ENCODE data around the gene RABL6. TPM values are rescaled to one million over a fixed set of nuclear protein-coding genes. Genes with fewer than 3 reads are reported as not detected.
"Not testable (repeated sequence)": the region's sequence is repeated elsewhere in the genome, so short reads cannot be mapped to it uniquely, and the experiment has no call there.

The RABL6 gene
- polyA plus RNA-seq, 4 donors: 39.9 to 78.9 (median 60.1) TPM

DNA sequence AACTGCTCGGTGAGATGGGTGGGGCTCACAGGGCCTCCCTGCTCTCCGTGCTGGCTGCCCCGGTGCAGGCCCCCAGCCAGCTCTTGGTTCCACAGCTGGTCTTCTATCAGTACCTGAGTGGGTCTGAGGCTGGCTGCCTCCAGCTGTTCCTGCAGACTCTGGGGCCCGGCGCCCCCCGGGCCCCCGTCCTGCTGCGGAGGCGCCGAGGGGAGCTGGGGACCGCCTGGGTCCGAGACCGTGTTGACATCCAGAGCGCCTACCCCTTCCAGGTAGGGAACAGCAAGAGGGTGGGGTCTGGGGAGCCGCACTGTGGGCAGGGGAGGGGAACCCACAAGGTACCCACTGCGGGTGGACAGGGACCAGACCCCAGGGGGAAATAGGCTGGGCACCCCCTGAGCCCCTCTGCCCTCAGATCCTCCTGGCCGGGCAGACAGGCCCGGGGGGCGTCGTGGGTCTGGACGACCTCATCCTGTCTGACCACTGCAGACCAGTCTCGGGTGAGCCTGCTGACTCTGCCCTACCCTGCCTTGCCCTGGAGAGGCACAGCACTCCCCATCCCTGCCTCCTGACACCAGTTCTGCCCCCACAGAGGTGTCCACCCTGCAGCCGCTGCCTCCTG, 47.2 kb downstream of the RABL6 start:
- no peak for DNase-seq (ENCODE audit: low read depth in 4 of 4, low spot score in 3 of 4)

DNA sequence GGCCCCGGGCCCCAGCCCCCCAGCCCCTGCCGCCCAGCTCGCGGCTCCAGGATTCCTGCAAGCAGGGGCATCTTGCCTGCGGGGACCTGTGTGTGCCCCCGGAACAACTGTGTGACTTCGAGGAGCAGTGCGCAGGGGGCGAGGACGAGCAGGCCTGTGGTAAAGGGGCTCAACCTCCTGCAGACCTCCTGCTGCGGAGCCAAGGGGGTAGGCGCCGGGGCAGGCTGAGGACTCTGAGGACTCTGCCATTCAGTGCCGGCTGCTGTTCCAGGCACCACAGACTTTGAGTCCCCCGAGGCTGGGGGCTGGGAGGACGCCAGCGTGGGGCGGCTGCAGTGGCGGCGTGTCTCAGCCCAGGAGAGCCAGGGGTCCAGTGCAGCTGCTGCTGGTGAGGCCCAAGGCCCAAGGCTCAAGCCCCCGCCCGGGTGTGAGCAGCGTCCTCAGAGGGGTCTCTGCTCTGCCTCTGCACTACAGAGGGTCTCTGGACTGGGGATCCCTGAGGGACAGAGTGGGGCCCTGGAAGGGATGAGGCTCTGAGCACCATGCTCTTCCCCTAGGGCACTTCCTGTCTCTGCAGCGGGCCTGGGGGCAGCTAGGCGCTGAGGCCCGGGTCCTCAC, 47.8 kb downstream of the RABL6 start:
- no peak for DNase-seq (ENCODE audit: low read depth in 4 of 4, low spot score in 3 of 4)

DNA sequence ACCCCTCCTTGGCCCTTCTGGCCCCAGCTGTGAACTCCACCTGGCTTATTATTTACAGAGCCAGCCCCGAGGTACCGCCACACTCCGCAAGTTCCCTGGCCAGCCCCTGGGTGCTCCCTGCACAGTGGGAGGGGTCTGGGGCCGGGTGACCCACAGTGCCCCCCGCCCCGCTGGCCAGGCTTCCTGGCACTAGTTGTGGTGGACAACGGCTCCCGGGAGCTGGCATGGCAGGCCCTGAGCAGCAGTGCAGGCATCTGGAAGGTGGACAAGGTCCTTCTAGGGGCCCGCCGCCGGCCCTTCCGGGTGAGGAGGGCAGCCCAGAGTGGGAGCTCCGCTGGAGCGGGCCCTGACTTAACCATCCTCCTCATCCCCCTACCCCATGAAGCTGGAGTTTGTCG, 48.3 kb downstream of the RABL6 start:
- no peak for DNase-seq (ENCODE audit: low read depth in 4 of 4, low spot score in 3 of 4)

DNA sequence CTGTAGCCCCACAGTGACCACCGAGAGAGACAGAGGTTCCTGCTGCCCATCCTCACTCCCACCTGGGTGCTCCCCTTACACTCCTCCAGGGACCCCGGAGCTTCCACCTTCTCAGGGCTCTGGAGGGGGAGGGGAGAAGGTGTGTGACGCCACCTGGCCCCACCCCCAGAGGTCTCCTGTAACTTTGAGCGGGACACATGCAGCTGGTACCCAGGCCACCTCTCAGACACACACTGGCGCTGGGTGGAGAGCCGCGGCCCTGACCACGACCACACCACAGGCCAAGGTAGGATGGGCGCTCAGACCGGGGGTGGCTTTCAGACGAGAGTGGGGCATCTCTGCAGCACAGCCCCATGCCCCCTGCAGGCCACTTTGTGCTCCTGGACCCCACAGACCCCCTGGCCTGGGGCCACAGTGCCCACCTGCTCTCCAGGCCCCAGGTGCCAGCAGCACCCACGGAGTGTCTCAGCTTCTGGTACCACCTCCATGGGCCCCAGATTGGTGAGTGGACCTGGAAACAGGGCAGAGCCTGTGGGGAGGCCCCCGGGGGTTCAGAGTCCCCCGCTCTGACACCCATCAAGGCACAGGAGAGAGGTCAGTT, 48.9 kb downstream of the RABL6 start:
- DNase-seq (ENCODE audit: low read depth in 4 of 4, low spot score in 3 of 4): no peak

DNA sequence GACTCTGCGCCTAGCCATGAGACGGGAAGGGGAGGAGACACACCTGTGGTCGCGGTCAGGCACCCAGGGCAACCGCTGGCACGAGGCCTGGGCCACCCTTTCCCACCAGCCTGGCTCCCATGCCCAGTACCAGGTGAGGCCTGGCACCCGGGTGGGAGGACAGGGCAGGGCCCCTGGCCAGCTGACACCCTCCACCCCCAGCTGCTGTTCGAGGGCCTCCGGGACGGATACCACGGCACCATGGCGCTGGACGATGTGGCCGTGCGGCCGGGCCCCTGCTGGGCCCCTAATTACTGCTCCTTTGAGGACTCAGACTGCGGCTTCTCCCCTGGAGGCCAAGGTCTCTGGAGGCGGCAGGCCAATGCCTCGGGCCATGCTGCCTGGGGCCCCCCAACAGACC, 49.4 kb downstream of the RABL6 start:
- no peak for DNase-seq (ENCODE audit: low read depth in 4 of 4, low spot score in 3 of 4)

DNA sequence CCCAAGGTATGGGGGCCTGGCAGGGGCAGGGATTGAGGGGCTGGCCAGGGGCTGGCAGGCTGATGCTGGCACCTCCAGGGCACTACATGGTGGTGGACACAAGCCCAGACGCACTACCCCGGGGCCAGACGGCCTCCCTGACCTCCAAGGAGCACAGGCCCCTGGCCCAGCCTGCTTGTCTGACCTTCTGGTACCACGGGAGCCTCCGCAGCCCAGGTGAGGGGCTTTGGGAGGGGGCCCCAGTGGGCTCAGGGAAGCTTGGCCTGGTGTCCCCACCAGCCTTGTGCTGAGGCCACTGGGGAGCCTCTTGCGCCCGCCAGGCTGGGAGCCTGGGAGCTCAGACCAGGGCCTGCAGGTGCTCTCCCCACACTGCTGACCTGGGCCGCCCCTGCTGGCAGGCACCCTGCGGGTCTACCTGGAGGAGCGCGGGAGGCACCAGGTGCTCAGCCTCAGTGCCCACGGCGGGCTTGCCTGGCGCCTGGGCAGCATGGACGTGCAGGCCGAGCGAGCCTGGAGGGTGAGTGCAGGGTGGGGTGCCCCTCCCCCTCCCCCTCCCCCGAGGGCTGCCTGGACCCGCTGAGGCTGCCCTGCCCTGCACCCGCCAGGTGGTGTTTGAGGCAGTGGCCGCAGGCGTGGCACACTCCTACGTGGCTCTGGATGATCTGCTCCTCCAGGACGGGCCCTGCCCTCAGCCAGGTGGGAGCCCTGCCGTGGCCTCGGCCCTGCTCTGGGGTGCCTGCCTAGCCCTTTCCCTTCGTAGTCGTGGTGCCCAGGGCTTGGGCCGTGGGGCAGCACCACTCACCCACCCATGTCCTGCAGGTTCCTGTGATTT, 50.0 kb downstream of the RABL6 start:
- DNase-seq (ENCODE audit: low read depth in 4 of 4, low spot score in 3 of 4): no peak

DNA sequence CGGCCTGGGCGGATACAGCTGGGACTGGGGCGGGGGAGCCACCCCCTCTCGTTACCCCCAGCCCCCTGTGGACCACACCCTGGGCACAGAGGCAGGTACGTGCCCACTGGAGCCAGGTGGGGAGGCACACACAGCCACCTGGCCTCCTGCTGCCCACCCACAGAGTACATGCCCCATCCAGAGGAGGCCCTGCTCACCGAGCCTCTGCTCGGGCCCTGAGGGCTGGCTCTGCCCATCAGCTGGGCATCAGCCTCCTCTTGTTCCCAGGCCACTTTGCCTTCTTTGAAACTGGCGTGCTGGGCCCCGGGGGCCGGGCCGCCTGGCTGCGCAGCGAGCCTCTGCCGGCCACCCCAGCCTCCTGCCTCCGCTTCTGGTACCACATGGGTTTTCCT, 50.7 kb downstream of the RABL6 start:
- no peak for DNase-seq (ENCODE audit: low read depth in 4 of 4, low spot score in 3 of 4)

DNA sequence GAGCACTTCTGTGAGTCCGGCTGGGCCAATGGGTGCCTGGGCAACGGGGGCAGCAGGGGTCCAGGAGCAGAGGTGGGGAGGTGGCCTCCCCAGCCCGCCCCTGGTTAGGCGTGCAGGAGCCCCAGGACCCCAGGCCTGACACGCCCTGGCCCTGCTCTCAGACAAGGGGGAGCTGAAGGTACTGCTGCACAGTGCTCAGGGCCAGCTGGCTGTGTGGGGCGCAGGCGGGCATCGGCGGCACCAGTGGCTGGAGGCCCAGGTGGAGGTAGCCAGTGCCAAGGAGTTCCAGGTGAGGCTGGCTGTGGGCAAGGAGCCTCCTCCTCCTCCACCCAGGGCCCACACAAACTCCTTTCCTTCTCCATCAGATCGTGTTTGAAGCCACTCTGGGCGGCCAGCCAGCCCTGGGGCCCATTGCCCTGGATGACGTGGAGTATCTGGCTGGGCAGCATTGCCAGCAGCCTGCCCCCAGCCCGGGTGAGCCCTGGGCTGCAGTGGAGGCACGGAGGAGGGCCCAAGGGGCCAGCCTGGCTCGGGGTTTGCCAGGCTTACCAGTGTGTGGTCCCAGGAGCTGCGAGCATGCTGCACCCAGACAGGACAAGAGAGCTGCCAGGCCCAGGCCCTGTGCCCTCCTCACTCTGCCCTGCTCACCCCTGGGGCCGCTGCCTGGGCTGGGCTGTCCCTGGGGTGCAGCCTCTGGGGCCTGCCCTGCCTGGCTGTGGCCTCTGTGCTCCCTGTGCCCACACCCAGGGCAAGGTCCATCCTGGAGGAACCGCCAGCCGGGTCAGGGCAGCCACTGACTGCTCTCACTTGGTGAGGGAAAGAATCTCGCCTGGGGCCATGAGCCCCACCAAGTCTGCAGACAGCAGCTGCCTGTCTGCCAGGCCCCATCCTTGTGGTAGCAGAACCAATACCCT, 51.4 kb downstream of the RABL6 start:
- DNase-seq (ENCODE audit: low read depth in 4 of 4, low spot score in 3 of 4): no peak

DNA sequence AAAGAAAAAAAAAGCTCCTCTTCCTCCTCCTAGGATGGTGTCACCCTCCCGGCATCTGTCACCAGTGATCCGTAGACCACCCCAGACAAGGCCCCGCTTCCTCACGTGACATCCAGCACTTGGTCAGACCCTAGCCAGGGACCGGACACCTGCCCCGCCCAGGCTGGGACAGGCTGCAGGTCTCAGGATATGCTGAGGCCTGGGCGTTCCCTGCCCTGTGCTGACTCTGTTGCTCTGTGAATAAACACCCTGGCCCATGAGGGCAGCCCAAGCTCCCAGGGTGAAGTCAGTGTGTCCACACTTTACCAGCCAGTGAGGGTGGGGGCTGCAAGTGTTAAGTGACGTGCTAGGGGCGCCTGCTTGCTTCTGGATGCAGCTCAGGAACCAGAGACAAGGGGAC, 52.8 kb downstream of the RABL6 start:
- no peak for DNase-seq (ENCODE audit: low read depth in 4 of 4, low spot score in 3 of 4)

DNA sequence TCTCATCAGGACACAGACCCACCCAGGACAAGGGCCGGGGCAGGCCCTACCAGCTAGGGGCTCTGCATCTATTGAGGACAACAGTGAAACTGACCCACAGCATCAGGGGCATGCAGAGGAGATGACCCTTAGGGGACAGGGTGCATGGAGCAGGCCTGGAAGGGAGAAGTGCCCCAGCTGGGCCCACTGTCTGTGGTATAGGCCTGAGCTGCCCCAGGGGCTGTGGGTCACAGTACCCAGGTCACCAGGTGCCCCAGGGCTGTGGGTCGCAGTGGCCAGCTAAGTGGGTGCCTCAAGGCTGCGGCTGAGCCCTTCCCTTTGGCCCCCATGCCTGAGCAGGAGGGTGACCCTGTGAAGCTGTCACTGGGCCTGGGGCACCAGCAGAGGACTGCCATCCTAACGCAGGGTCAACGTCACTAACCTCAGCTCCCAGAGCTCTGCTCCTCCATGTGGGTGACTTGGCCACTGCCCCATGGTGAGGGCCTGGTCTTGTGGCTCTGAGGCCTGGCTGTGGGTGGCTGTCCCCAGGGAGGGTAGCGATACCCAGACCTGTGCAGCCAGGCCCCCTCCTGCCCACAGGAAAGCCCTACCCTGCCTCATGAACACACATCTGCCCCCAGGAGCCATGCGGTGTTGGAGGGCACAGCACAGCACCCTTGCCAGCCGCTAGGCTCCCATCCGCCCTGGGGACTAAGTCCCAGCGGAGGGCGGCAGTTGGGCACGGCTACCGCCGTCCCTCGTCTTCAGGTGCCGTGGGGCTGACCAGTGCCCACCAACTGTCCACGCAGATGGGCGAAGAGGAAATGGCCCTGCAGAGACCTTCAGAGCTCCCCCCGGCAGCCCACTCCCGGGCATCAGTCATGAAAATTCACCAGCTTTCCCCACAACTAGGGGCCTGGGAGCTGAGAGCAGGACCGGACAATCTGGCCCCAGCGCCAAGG, 53.5 kb downstream of the RABL6 start:
- DNase-seq (ENCODE audit: low read depth in 4 of 4, low spot score in 3 of 4): no peak

DNA sequence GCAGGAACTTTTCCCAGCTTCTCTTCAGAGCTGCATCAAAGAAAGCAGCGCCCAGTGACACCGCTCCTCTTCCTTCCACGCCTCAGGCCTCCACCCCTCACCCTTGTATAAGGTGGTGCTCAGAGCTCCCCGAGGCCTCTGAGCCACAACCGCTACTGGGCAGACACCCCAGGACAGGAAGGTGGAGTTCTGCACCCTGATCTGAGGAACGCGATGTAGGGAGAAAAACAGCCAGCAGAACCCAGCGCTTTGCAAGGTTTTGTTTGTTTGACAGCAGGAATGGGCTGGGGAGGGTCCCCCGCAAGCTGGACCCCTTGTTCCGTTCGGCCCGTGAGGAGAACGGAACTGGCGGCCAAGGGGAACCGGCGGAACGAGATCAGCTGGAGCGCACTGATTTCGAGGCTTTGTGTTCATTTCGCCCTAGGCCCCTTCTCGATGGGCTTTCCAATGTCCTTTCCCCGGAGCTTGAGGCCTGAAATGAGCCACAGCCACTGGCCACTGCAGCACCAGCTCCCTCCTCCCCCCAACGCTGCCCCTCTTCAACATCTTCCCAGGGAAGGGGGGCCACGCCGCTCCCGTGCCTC, 54.2 kb downstream of the RABL6 start:
- DNase-seq (ENCODE audit: low read depth in 4 of 4, low spot score in 3 of 4): no peak

DNA sequence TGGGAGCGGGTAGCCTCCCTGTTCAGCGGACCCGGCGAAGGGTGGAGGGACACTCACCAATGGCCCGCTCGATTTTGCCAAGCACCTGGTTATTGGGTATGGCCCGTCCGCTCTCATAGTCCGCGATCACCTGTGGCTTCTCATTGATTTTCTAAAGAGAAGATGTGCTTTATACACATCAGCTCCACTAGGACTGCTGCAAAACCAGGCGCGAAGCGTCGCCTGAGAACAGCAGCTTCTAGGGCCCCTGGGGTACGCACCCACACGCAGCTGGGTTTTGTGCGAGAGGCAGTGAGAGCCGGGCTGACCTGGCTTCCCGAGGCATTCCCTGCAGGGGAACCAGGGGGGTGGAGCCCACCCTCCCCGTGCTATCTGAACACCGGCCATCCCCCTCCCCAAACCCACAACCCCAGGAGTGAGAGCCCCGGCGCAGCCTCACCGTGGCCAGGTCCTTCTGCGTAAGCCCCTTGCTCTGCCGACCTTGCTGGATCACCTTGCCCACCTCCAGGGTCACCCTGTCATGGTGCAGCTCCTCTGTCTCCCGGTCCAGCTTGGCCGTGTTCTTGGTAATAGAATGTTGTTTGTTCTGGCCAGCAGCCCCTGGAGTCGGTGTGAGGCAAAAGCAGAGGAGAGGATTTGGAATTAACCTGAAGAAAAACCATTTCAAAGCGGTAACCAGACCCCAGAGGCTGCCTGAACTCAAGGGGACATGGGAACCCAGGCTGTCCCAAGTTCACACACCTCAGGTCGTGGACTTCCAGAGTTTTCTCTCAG, 55.3 kb downstream of the RABL6 start:
- DNase-seq (ENCODE audit: low read depth in 4 of 4, low spot score in 3 of 4): no peak

DNA sequence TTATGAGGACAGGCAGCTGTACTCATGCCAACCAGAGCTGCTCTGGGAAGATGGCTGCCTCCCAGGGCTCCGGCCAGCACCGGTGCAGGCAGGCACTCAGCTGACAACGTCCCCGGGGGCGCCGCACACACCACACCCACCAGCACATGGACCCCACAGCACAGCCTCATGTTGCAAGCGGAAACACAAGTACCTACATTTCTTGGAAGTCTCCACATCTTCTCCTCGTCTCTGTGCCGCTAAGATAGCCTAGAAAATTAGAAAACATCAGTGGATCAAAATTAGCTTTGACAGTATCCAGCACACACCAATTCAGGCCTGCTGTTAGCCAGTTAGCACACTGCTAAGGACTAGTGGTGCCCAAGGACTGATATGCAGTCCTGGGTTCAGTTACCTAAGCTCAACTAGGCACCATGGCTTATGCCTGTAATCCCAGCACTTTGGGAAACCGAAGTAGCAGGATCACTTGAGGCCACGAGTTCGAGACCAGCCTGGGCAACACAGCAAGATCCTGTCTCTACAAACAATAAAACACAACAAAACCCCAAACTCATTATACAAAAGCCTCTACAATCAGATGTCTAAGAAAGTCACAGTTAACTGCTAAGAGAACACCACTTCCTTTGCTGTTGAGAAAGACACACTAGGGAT, 56.0 kb downstream of the RABL6 start:
- DNase-seq (ENCODE audit: low read depth in 4 of 4, low spot score in 3 of 4): no peak

DNA sequence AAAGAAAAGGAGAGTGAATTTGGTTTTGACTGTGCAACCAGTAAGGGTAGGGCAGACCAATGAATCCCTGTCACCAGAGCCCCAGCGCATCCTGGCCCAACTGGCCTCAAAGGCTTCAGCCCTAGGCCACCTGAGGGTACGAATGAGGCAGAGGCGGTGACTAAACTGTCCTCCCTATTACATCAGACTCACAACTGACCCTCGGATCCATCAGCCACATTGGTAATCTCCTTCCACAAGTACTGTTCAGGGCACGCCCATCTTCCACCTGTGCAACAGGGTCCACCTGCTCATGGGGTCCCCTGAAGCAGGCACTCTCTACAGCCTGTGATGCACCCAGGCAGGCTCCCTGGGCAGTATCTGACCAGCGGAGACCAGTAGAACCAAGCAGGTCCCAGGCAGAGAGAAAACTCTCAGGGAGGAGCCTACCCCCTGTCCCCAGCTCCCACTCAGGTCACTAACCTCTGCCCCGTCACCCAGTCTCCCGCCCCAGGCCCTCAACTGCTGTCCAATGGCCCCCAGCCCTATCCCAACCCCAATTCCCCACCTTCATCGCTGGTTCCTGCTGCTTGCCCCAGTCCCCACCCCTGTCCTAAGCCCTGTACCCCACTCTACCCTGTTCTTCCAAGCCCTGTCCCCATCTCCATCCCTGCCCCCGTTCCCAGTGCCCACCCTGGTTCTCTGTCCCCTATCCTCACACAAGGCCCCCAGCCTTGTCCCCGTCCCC, 57.5 kb downstream of the RABL6 start:
- no peak for DNase-seq (ENCODE audit: low read depth in 4 of 4, low spot score in 3 of 4)

DNA sequence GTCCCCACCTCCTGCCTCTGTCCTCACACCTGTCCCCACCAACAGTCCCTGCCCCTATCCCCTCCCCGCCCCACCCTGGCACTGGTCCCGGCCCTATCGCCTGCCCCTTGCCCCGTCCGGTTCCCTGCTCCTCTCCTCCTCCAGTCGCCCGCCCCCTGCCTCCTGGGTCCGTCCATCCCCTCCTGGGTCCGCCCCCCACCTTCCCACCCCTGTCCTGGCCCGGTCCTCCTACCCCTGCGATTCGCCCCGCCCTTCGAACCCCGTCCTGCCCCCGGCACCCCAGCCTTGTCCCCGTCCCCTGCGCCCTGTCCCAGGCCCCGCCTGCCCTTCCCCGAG, 58.0 kb downstream of the RABL6 start:
- DNase-seq (ENCODE audit: low read depth in 4 of 4, low spot score in 3 of 4): no peak

DNA sequence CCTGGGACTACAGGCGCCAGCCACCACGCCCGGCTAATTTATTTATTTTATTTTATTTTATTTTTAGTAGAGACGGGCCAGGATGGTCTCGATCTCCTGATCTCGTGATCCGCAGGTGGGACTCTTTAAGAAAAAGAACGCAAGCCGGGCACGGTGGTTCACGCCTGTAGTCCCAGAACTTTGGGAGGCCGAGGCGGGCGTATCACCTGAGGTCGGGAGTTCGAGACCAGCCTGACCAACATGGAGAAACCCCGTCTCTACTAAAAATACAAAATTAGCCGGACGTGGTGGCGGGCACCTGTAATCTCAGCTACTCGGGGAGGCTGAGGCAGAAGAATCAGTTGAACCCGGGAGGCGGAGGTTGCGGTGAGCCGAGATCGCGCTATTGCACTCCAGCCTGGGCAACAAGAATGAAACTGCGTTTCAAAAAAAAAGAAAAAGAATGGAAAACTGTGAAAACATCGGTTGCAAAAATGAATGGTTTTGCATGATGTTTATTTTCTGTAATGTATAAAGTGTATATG, 59.2 kb downstream of the RABL6 start:
- not testable (repeated sequence) for DNase-seq (ENCODE audit: low read depth in 4 of 4, low spot score in 3 of 4)

DNA sequence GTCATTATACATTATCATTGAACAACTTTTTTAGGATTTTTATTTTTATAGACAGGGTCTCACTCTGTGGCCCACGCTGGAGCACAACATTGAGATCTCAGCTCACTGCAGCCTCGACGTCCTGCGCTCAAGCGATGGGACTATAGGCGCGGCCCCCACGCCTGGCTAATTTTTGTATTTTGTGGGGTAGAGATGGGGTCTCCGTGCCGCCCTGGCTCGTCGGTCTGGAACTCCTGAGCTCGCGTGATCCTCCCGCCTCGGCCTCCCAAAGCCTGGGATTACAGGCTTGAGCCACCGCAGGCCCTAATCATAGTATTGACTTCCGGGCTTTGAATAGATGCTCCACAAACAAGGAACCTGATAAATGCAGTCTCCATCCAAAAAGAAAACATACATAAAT, 59.7 kb downstream of the RABL6 start:
- no peak for DNase-seq (ENCODE audit: low read depth in 4 of 4, low spot score in 3 of 4)
